Activated T-helper 2 cell treated with anti-CD3 and anti-CD28 coated beads, Interferon-gamma antibody, Interleukin-2, Interleukin-4, amounts not matched to agents 10 μg/mL and 5 μg/mL and 100 μg/mL, durations not matched to agents 14 hours and 24 hours and 36 hours (primary cell): ENCODE measurements around the gene CACNA2D1. TPM values are rescaled to one million over a fixed set of nuclear protein-coding genes. Genes with fewer than 3 reads are reported as not detected.
"Not testable (repeated sequence)": the region's sequence is repeated elsewhere in the genome, so short reads cannot be mapped to it uniquely, and the experiment has no call there.

Experiments used
- DNase-seq: peaks from one replicate; pipeline ENCODE4 v3.0.0; 2021; ENCODE audit warnings: low spot score
- H3K27ac Mint-ChIP-seq: one replicate; pipeline ENCODE4 v1.8.0; 2021; ENCODE audit warnings: mixed read lengths
- H3K27me3 Mint-ChIP-seq: one replicate; pipeline ENCODE4 v1.8.0; 2021; ENCODE audit warnings: low read depth, mixed read lengths
- H3K36me3 Mint-ChIP-seq: one replicate; pipeline ENCODE4 v1.8.0; 2021; ENCODE audit warnings: low read depth, mixed read lengths
- H3K4me1 Mint-ChIP-seq: one replicate; pipeline ENCODE4 v1.8.0; 2021; ENCODE audit warnings: low read depth, mixed read lengths
- H3K4me3 Mint-ChIP-seq: one replicate; pipeline ENCODE4 v1.8.0; 2021; ENCODE audit warnings: low read depth, mild to moderate bottlenecking, moderate library complexity, mixed read lengths
- H3K9me3 Mint-ChIP-seq: one replicate; pipeline ENCODE4 v1.8.0; 2021; ENCODE audit warnings: mixed read lengths
- intact Hi-C: fragments of 100-400 bp; cut with micrococcal nuclease; formaldehyde crosslinking; loops from one replicate; pipeline ENCODE4 v1.15.1; 2023
- total RNA-seq: library from RNA; stranded (reverse); gene quantifications from 2 replicates; pipeline ENCODE4 v1.2.3, GENCODE V29; 2022

Gene CACNA2D1
- total RNA-seq, 1 donor from 2014 or later, result not detected

GRCh38 chr7:82029236-82029913 is 414.2 kb downstream of the CACNA2D1 start:
- Mint-ChIP-seq H3K27ac (no peak overlapping the region), H3K36me3 (no peaks in the 10 kb centered on the region), H3K27me3 (no peaks in the 10 kb centered on the region), H3K4me1 (no peaks in the 10 kb centered on the region), H3K9me3 (no peaks in the 10 kb centered on the region), H3K4me3 (no peak overlapping the region)
- no peak for DNase-seq
- intact Hi-C loops, result no loop called here

- Mint-ChIP-seq H3K27ac (no peak overlapping the region), H3K27me3 (no peaks in the 10 kb centered on the region), H3K4me1 (no peaks in the 10 kb centered on the region), H3K36me3 (no peaks in the 10 kb centered on the region), H3K4me3 (no peak overlapping the region), H3K9me3 (no peaks in the 10 kb centered on the region)
- no peak for DNase-seq
- intact Hi-C loops, result no loop called here
Observed at GRCh38 chr7:82028097-82028496, 415.5 kb downstream of the CACNA2D1 start.

GRCh38 chr7:82021713-82022112 is 421.9 kb downstream of the CACNA2D1 start:
- Mint-ChIP-seq H3K4me3 (no peak overlapping the region), H3K9me3 (no peaks in the 10 kb centered on the region), H3K4me1 (no peaks in the 10 kb centered on the region), H3K27me3 (no peaks in the 10 kb centered on the region), H3K27ac (no peak overlapping the region), H3K36me3 (no peaks in the 10 kb centered on the region)
- DNase-seq, result no peak
- intact Hi-C loops, result no loop called here

- H3K27me3 Mint-ChIP-seq, result no peaks in the 10 kb centered on the region
- H3K4me1 Mint-ChIP-seq, result no peaks in the 10 kb centered on the region
- H3K4me3 Mint-ChIP-seq, result no peak overlapping the region
- H3K27ac Mint-ChIP-seq, result no peak overlapping the region
- H3K9me3 Mint-ChIP-seq, result no peaks in the 10 kb centered on the region
- intact Hi-C loops, result no loop called here
- DNase-seq, result no peak
- H3K36me3 Mint-ChIP-seq, result no peaks in the 10 kb centered on the region
Observed at GRCh38 chr7:82021036-82021435, 422.5 kb downstream of the CACNA2D1 start.

- Mint-ChIP-seq H3K27me3 (no peaks in the 10 kb centered on the region), H3K4me3 (no peak overlapping the region), H3K9me3 (no peaks in the 10 kb centered on the region), H3K36me3 (no peaks in the 10 kb centered on the region), H3K27ac (no peak overlapping the region), H3K4me1 (no peaks in the 10 kb centered on the region)
- no peak for DNase-seq
- intact Hi-C loops, result no loop called here
Observed at GRCh38 chr7:82019551-82020475, 423.8 kb downstream of the CACNA2D1 start.

GRCh38 chr7:82018226-82018625 is 425.4 kb downstream of the CACNA2D1 start:
- intact Hi-C loops, result no loop called here
- no peak overlapping the region for H3K4me3 Mint-ChIP-seq
- no peaks in the 10 kb centered on the region for H3K36me3 Mint-ChIP-seq
- H3K9me3 Mint-ChIP-seq, result no peaks in the 10 kb centered on the region
- DNase-seq, result no peak
- H3K4me1 Mint-ChIP-seq, result no peaks in the 10 kb centered on the region
- no peaks in the 10 kb centered on the region for H3K27me3 Mint-ChIP-seq
- H3K27ac Mint-ChIP-seq, result no peak overlapping the region

GRCh38 chr7:82017334-82017943 is 426.1 kb downstream of the CACNA2D1 start:
- H3K9me3 Mint-ChIP-seq, result no peaks in the 10 kb centered on the region
- no peak overlapping the region for H3K4me3 Mint-ChIP-seq
- no peaks in the 10 kb centered on the region for H3K36me3 Mint-ChIP-seq
- no peak for DNase-seq
- no peak overlapping the region for H3K27ac Mint-ChIP-seq
- no peaks in the 10 kb centered on the region for H3K4me1 Mint-ChIP-seq
- intact Hi-C loops, result no loop called here
- H3K27me3 Mint-ChIP-seq, result no peaks in the 10 kb centered on the region

GRCh38 chr7:82015751-82016150 is 427.8 kb downstream of the CACNA2D1 start:
- intact Hi-C loops, result no loop called here
- no peaks in the 10 kb centered on the region for H3K36me3 Mint-ChIP-seq
- H3K4me1 Mint-ChIP-seq, result no peaks in the 10 kb centered on the region

GRCh38 chr7:82014574-82014973 is 429.0 kb downstream of the CACNA2D1 start:
- H3K4me1 Mint-ChIP-seq, H3K27me3 Mint-ChIP-seq, H3K9me3 Mint-ChIP-seq, intact Hi-C loops, H3K27ac Mint-ChIP-seq, H3K4me3 Mint-ChIP-seq, H3K36me3 Mint-ChIP-seq, DNase-seq: not testable (repeated sequence)

More at GRCh38 chr7:82015751-82016150, 427.8 kb downstream of the CACNA2D1 start:
- H3K27ac Mint-ChIP-seq, result no peak overlapping the region
- H3K9me3 Mint-ChIP-seq, result no peaks in the 10 kb centered on the region
- H3K4me3 Mint-ChIP-seq, result no peak overlapping the region
- no peak for DNase-seq
- H3K27me3 Mint-ChIP-seq, result no peaks in the 10 kb centered on the region

GRCh38 chr7:82012453-82012852 is 431.1 kb downstream of the CACNA2D1 start:
- Mint-ChIP-seq H3K27me3 (no peaks in the 10 kb centered on the region), H3K4me1 (no peaks in the 10 kb centered on the region), H3K27ac (no peak overlapping the region), H3K9me3 (no peaks in the 10 kb centered on the region), H3K36me3 (no peaks in the 10 kb centered on the region), H3K4me3 (no peak overlapping the region)
- intact Hi-C loops, result no loop called here
- DNase-seq, result no peak

- Mint-ChIP-seq H3K36me3 (no peaks in the 10 kb centered on the region), H3K4me1 (no peaks in the 10 kb centered on the region), H3K27ac (no peak overlapping the region), H3K4me3 (no peak overlapping the region), H3K9me3 (no peaks in the 10 kb centered on the region), H3K27me3 (no peaks in the 10 kb centered on the region)
- intact Hi-C loops, result no loop called here
- no peak for DNase-seq
Observed at GRCh38 chr7:82010416-82010815, 433.2 kb downstream of the CACNA2D1 start.

- Mint-ChIP-seq H3K9me3 (no peaks in the 10 kb centered on the region), H3K27ac (no peak overlapping the region)
Observed at GRCh38 chr7:82007315-82007714, 436.3 kb downstream of the CACNA2D1 start.

GRCh38 chr7:82005056-82005455 is 438.5 kb downstream of the CACNA2D1 start:
- DNase-seq, result no peak
- H3K9me3 Mint-ChIP-seq, result no peaks in the 10 kb centered on the region
- H3K27ac Mint-ChIP-seq, result no peak overlapping the region
- H3K36me3 Mint-ChIP-seq, result no peaks in the 10 kb centered on the region
- H3K27me3 Mint-ChIP-seq, result no peaks in the 10 kb centered on the region
- no peak overlapping the region for H3K4me3 Mint-ChIP-seq
- intact Hi-C loops, result no loop called here
- no peaks in the 10 kb centered on the region for H3K4me1 Mint-ChIP-seq

More at GRCh38 chr7:82007315-82007714, 436.3 kb downstream of the CACNA2D1 start:
- Mint-ChIP-seq H3K36me3 (no peaks in the 10 kb centered on the region), H3K27me3 (no peaks in the 10 kb centered on the region), H3K4me3 (no peak overlapping the region), H3K4me1 (no peaks in the 10 kb centered on the region)
- intact Hi-C loops, result no loop called here
- DNase-seq, result no peak
